NAMALWA (cell line): ENCODE results near the gene HYAL3.
A peak's percentile ranks its signal among the peaks of the same experiment; 100 is the strongest.
"Not testable (repeated sequence)": the region's sequence is repeated elsewhere in the genome, so short reads cannot be mapped to it uniquely, and the experiment has no call there.

ENCODE experiments used
- DNase-seq: peaks from one replicate; pipeline ENCODE4 v3.0.0-alpha.2; 2015; ENCODE audit warnings: low spot score

Gene HYAL3

GRCh38 chr3:50258029-50258680, 41.0 kb downstream of the HYAL3 start:
- DNase-seq, result no peak

- DNase-seq, result peak; percentile 42
Observed at GRCh38 chr3:50256978-50257890, 42.0 kb downstream of the HYAL3 start.

GRCh38 chr3:50255251-50255615, 44.0 kb downstream of the HYAL3 start:
- no peak for DNase-seq

GRCh38 chr3:50254577-50255250, 44.5 kb downstream of the HYAL3 start:
- no peak for DNase-seq

- DNase-seq, result no peak
Observed at GRCh38 chr3:50251220-50251619, 48.0 kb downstream of the HYAL3 start.

- DNase-seq, result no peak
Observed at GRCh38 chr3:50250514-50250913, 48.7 kb downstream of the HYAL3 start.

- DNase-seq, result no peak
Observed at GRCh38 chr3:50249457-50249856, 49.7 kb downstream of the HYAL3 start.

GRCh38 chr3:50248387-50248786, 50.8 kb downstream of the HYAL3 start:
- no peak for DNase-seq

- DNase-seq, result no peak
Observed at GRCh38 chr3:50246517-50246954, 52.7 kb downstream of the HYAL3 start.

GRCh38 chr3:50245831-50246516, 53.2 kb downstream of the HYAL3 start:
- peak; percentile 78 for DNase-seq

GRCh38 chr3:50245251-50245745, 53.9 kb downstream of the HYAL3 start:
- no peak for DNase-seq

GRCh38 chr3:50244813-50245212, 54.4 kb downstream of the HYAL3 start:
- not testable (repeated sequence) for DNase-seq

GRCh38 chr3:50243543-50243895, 55.7 kb downstream of the HYAL3 start:
- DNase-seq, result no peak

- peak; percentile 46 for DNase-seq
Observed at GRCh38 chr3:50242851-50243542, 56.2 kb downstream of the HYAL3 start.
